HepG2 (cell line): ENCODE data around the gene EGF.

Experiments used
- CTCF ChIP-seq: sonication (generic); formaldehyde crosslinking; IDR thresholded peaks from 2 replicates; pipeline ENCODE4 v1.5.0; 2020; ENCODE audit warnings: mild to moderate bottlenecking, missing genetic modification reagents, moderate library complexity
- TAF1 ChIP-seq: sonication (generic); formaldehyde crosslinking; IDR thresholded peaks from 2 replicates; pipeline ENCODE4 v1.4.0; 2020; ENCODE audit warnings: missing genetic modification reagents
- TBP ChIP-seq: sonication (generic); formaldehyde crosslinking; IDR thresholded peaks from 2 replicates; pipeline ENCODE4 v1.5.0; 2020; ENCODE audit warnings: missing genetic modification reagents

DNA sequence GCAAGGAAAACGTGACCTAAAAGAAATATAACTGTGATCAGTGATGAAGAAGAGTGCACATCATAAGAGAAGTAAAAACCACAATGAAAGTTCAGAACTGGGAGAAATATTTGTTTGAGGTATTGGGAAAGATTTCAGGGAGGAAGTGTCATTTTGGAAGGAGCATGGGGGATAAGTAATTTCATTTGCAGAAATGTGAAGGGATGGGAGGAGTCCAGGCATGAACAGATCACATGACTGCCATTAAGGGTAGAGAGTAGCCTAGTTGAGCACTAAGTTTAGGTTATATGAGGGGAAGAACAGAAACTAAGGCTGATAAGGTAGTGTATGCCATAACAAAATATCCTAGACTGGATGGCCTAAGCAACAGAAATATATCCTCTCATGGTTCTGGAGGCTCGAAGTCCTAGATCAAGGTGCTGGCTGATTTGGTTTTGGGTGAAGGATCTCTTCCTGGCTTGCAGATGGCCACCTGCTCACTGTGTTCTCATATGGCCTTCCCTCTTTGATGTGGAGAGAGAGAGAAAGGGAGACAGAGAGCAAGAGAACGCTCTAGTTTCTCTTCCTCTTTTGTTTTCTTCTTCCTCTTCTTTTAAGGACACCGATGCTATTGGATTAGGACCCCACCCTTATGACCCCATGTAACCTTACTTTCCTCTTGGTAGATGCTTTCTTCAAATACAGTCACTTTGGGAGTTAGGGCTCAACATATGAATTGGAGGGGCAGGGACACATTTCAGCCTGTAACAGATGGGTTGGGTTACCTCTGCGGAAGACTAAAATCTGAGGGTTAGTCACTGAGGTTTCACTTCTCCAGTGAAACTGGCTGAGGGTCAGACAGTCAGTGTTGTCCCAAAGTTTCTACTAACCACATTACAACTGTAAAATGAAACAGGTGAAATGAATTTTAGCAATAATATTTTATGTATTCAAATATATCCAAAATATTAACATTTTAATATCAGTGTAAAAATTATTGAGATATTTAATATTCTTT lies 77.9 kb downstream of the EGF start:
- TF ChIP-seq CTCF (CRISPR knock-in tag): no peak
- no peak for TF ChIP-seq TAF1 (CRISPR knock-in tag)
- no peak for TF ChIP-seq TBP (CRISPR knock-in tag)
